GM10266 (cell line): ENCODE data around the gene SMOC2.

Source experiments
- DNase-seq: peaks from one replicate; pipeline ENCODE4 v3.0.0; 2012; ENCODE audit errors: extremely low spot score
- CTCF ChIP-seq: IDR thresholded peaks from 2 replicates; pipeline ENCODE4 v1.5.1; 2012; ENCODE audit warnings: mild to moderate bottlenecking, low read depth; ENCODE audit not compliant: control insufficient read depth, insufficient read depth; ENCODE audit errors: missing control alignments

SMOC2 gene

GRCh38 chr6:168678077-168678476 is 237.1 kb downstream of the SMOC2 start:
- no peak for TF ChIP-seq CTCF
- no peak for DNase-seq

GRCh38 chr6:168678588-168678987 is 237.6 kb downstream of the SMOC2 start:
- no peak for DNase-seq
- no peak for TF ChIP-seq CTCF

GRCh38 chr6:168681748-168682147 is 240.8 kb downstream of the SMOC2 start:
- no peak for DNase-seq
- no peak for TF ChIP-seq CTCF

GRCh38 chr6:168683621-168684020 is 242.6 kb downstream of the SMOC2 start:
- TF ChIP-seq CTCF = no peak
- no peak for DNase-seq

- DNase-seq = no peak
- no peak for TF ChIP-seq CTCF
Observed at GRCh38 chr6:168684471-168684870, 243.5 kb downstream of the SMOC2 start.

GRCh38 chr6:168684906-168685305 is 243.9 kb downstream of the SMOC2 start:
- no peak for TF ChIP-seq CTCF
- no peak for DNase-seq

GRCh38 chr6:168686029-168686738 is 245.2 kb downstream of the SMOC2 start:
- no peak for TF ChIP-seq CTCF

More at GRCh38 chr6:168686029-168686738, 245.2 kb downstream of the SMOC2 start:
- DNase-seq = no peak
